OCI-LY3 (cell line): Measurements from ENCODE around the gene SERTAD3.

ENCODE experiments used
- CTCF ChIP-seq: fragments of 200-600, 300-600 bp; sonication (generic); IDR thresholded peaks from 2 replicates; pipeline ENCODE4 v1.5.1; 2014; ENCODE audit warnings: antibody characterized with exemption, low read length, low read depth
- EZH2phosphoT487 ChIP-seq: fragments of 200-600 bp; shearing (Covaris generic); IDR thresholded peaks from 2 replicates; pipeline ENCODE4 v1.6.1; 2018; ENCODE audit warnings: antibody characterized with exemption, mixed run types, low read depth

- TF ChIP-seq CTCF: no peak
- no peak for TF ChIP-seq EZH2phosphoT487
Measured at GRCh38 chr19:40424637-40425449, 19.3 kb downstream of the SERTAD3 start.
